Panc1 (cell line): ENCODE data around the gene CC2D1A. TPM values are rescaled to one million over a fixed set of nuclear protein-coding genes. Genes with fewer than 3 reads are reported as not detected.

Source experiments
- ATAC-seq: fragments of 200-7000 bp; cut with Tn5 transposase; 2 replicates; pipeline ENCODE4 v1.9.1; 2020; ENCODE audit warnings: mild to moderate bottlenecking, moderate library complexity
- BruUV-seq: library from RNA; stranded (reverse); fragments of 400-500 nt; replicated peaks from 2 replicates; lab custom pipeline; 2021; lab: Mats Ljungman, UMichigan
- CTCF ChIA-PET: fragments of 300-600 bp; sonication (Branson Sonifier 250); formaldehyde crosslinking; loops from one replicate; lab custom pipeline; 2022; ENCODE audit warnings: antibody characterized with exemption; lab: Charles Lee
- POLR2A ChIA-PET: fragments of 300-600 bp; sonication (Branson Sonifier 250); formaldehyde crosslinking; loops from one replicate; lab custom pipeline; 2022; ENCODE audit warnings: antibody characterized with exemption; lab: Charles Lee
- DNase-seq: peaks from one replicate; pipeline ENCODE4 v3.0.0-alpha.2; 2010; ENCODE audit warnings: low read depth, low spot score
- H3K27ac ChIP-seq: 2 replicates; pipeline ENCODE4 v1.5.1; 2011; ENCODE audit warnings: mild to moderate bottlenecking, low read length, inconsistent platforms
- H3K27me3 ChIP-seq: fragments of 200-500 bp; sonication (Bioruptor generic); 2 replicates; pipeline ENCODE4 v1.6.0; 2014; ENCODE audit warnings: low read length, inconsistent platforms; ENCODE audit not compliant: control insufficient read depth, insufficient read depth
- H3K36me3 ChIP-seq: fragments of 200-500 bp; sonication (Bioruptor generic); 2 replicates; pipeline ENCODE4 v1.5.1; 2014; ENCODE audit warnings: inconsistent platforms, mild to moderate bottlenecking, low read length, moderate library complexity; ENCODE audit not compliant: control insufficient read depth, insufficient read depth
- H3K4me1 ChIP-seq: 2 replicates; pipeline ENCODE4 v1.5.1; 2011; ENCODE audit warnings: inconsistent platforms, mild to moderate bottlenecking, low read length, moderate library complexity; ENCODE audit not compliant: control insufficient read depth, insufficient read depth
- H3K4me3 ChIP-seq, 2 experiments: 2 replicates each; pipeline ENCODE4 v1.5.1; 2011 to 2012; ENCODE audit warnings: low read depth in 2 of 2, low read length in 2 of 2, mild to moderate bottlenecking in 2 of 2, inconsistent platforms in 1 of 2, moderate library complexity in 1 of 2
- H3K9me3 ChIP-seq: fragments of 200-500 bp; sonication (Bioruptor generic); 2 replicates; pipeline ENCODE4 v1.5.1; 2014; ENCODE audit warnings: low read depth, mild to moderate bottlenecking, inconsistent platforms, low read length, moderate library complexity; ENCODE audit not compliant: control insufficient read depth, insufficient read depth
- POLR2AphosphoS5 ChIP-seq: IDR thresholded peaks from 2 replicates; pipeline ENCODE4 v1.6.1; 2012; ENCODE audit warnings: mild to moderate bottlenecking, low read depth, low read length, moderate library complexity
- SIN3A ChIP-seq: IDR thresholded peaks from 2 replicates; pipeline ENCODE4 v1.6.1; 2012; ENCODE audit warnings: low read depth, mild to moderate bottlenecking, low read length, moderate library complexity, borderline replicate concordance; ENCODE audit not compliant: insufficient read depth
- TCF7L2 ChIP-seq: IDR thresholded peaks from 2 replicates; pipeline ENCODE4 v1.6.1; 2011; ENCODE audit warnings: mild to moderate bottlenecking, low read depth, low read length, inconsistent platforms
- in situ Hi-C: cut with HindIII; loops from 2 replicates; pipeline ENCODE4 v1.10.0; 2016; ENCODE audit warnings: low sequenced_read_pairs, low pct_unique_long_range_greater_than_20kb
- intact Hi-C: fragments of 100-400 bp; cut with micrococcal nuclease; formaldehyde crosslinking; loops from one replicate; pipeline ENCODE4 v1.10.0; 2022; ENCODE audit not compliant: unreplicated experiment
- total RNA-seq: library from RNA; stranded (reverse); gene quantifications from one replicate; pipeline ENCODE4 v1.2.1, GENCODE V29; 2021; ENCODE audit not compliant: unreplicated experiment
- TF ChIP-seq, protein P1 (sequence below): fragments of 450-650 bp; IDR thresholded peaks from 2 replicates; pipeline ENCODE4 v1.5.1; 2017; ENCODE audit warnings: mild to moderate bottlenecking
- TF ChIP-seq, protein P2 (sequence below), 2 experiments: IDR thresholded peaks; 2 replicates each; pipeline ENCODE4 v1.6.1; 2011 to 2012; ENCODE audit warnings: low read depth in 2 of 2, control low read depth in 1 of 2, low read length in 1 of 2, mild to moderate bottlenecking in 1 of 2, moderate library complexity in 1 of 2; ENCODE audit not compliant: insufficient read depth in 1 of 2

CC2D1A gene
- total RNA-seq, 1 experiment from 2014 or later: 28.0 TPM

DNA sequence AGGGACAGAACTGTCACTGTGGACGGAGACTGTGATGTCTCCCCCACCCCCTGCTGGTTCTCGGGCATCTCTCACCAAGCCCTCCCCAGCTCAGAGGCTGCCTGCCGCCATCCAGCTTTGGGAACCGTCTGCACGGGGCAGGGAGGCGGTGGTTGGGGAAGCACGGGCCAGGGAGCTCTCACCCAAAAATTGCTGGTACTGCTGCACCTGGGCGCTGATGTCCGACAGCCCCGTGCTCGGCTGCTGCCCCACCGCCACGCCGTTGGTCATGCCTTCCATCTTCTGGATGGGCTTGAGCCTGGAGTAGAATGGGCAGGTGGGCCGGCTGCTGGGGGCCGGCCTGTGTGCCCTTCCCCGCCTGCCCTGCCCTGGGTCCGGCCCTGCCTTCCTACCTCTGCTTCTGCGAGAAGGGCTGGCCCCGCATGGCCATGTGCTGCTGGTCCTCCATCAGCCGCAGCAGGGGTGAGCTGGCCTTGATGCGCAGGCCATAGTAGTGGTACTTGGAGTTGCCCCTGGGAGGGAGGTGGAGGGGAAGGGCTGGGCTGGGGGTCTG is 62.5 kb downstream of the CC2D1A start:
- ChIA-PET POLR2A (no interaction called here), CTCF (no interaction called here)
- no TSS peak for BruUV-seq
- Histone ChIP-seq H3K9me3 (no peaks in the 10 kb centered on the region), H3K27ac (no peak overlapping the region), H3K4me1 (no peaks in the 10 kb centered on the region), H3K36me3 (no peaks in the 10 kb centered on the region), H3K27me3 (no peaks in the 10 kb centered on the region), H3K4me3 (no peak overlapping the region)
- intact Hi-C loops (no loop called here), in situ Hi-C loops (no loop called here)
- no peak for TF ChIP-seq POLR2AphosphoS5
- DNase-seq (no peak), ATAC-seq (no peak)

DNA sequence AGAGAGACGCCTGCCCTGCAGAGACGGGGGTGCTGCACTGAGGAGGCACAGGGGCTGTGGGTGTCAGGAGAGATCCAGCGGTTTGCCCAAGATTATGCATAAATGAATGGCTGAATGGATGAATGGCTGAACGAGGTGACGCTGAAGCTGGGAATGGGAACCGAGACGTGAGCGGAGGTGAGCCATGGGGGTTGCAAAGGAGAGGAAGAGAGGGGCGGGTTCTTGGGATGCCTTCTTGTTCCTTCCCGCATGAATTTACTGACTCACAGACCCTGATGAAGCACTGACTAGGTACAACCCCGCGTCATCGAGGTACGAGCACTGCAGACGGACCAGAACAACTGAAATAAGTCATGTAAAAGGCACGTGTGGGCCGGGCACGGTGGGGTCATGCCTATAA is 63.0 kb downstream of the CC2D1A start:
- CTCF ChIA-PET: no interaction called here
- Histone ChIP-seq H3K4me3 (no peak overlapping the region), H3K27me3 (no peaks in the 10 kb centered on the region), H3K36me3 (no peaks in the 10 kb centered on the region), H3K27ac (no peak overlapping the region), H3K9me3 (no peaks in the 10 kb centered on the region), H3K4me1 (no peaks in the 10 kb centered on the region)
- DNase-seq (no peak), ATAC-seq (no peak)
- POLR2A ChIA-PET: no interaction called here
- TF ChIP-seq SIN3A: no peak
- TF ChIP-seq TCF7L2: no peak
- TF ChIP-seq, protein P1, sequence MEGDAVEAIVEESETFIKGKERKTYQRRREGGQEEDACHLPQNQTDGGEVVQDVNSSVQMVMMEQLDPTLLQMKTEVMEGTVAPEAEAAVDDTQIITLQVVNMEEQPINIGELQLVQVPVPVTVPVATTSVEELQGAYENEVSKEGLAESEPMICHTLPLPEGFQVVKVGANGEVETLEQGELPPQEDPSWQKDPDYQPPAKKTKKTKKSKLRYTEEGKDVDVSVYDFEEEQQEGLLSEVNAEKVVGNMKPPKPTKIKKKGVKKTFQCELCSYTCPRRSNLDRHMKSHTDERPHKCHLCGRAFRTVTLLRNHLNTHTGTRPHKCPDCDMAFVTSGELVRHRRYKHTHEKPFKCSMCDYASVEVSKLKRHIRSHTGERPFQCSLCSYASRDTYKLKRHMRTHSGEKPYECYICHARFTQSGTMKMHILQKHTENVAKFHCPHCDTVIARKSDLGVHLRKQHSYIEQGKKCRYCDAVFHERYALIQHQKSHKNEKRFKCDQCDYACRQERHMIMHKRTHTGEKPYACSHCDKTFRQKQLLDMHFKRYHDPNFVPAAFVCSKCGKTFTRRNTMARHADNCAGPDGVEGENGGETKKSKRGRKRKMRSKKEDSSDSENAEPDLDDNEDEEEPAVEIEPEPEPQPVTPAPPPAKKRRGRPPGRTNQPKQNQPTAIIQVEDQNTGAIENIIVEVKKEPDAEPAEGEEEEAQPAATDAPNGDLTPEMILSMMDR: no peak
- TF ChIP-seq POLR2AphosphoS5: no peak
- TF ChIP-seq, protein P2, sequence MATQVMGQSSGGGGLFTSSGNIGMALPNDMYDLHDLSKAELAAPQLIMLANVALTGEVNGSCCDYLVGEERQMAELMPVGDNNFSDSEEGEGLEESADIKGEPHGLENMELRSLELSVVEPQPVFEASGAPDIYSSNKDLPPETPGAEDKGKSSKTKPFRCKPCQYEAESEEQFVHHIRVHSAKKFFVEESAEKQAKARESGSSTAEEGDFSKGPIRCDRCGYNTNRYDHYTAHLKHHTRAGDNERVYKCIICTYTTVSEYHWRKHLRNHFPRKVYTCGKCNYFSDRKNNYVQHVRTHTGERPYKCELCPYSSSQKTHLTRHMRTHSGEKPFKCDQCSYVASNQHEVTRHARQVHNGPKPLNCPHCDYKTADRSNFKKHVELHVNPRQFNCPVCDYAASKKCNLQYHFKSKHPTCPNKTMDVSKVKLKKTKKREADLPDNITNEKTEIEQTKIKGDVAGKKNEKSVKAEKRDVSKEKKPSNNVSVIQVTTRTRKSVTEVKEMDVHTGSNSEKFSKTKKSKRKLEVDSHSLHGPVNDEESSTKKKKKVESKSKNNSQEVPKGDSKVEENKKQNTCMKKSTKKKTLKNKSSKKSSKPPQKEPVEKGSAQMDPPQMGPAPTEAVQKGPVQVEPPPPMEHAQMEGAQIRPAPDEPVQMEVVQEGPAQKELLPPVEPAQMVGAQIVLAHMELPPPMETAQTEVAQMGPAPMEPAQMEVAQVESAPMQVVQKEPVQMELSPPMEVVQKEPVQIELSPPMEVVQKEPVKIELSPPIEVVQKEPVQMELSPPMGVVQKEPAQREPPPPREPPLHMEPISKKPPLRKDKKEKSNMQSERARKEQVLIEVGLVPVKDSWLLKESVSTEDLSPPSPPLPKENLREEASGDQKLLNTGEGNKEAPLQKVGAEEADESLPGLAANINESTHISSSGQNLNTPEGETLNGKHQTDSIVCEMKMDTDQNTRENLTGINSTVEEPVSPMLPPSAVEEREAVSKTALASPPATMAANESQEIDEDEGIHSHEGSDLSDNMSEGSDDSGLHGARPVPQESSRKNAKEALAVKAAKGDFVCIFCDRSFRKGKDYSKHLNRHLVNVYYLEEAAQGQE (IDR thresholded peaks at IDR 0.05; ENCODE audit: insufficient read depth in 1 of 2, low read depth in 2 of 2, low read length in 1 of 2): no peak
- BruUV-seq: no TSS peak
- intact Hi-C loops (no loop called here), in situ Hi-C loops (no loop called here)

DNA sequence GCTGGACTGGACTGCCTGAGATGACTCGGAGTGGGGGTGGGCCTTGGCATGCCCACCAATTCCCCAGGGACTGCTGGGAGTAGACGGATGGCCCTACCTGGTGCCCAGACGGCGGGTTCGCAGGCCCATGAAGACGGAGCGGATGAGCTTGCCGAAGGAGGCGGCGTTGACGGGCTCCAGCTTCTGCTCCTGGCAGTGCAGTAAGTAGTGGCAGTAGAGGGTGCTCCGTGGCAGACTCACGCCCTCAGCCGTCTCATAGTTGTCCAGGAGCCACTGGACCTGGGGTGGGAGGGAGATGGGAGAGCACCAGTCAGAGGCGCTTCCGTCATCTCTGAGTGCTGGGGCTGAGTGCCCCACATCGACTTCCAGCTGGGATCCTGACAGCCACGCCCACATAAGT is 63.9 kb downstream of the CC2D1A start:
- H3K27ac ChIP-seq: no peak overlapping the region
- TF ChIP-seq TCF7L2 (no peak), SIN3A (no peak), POLR2AphosphoS5 (no peak)
- TF ChIP-seq, protein P2 (IDR thresholded peaks at IDR 0.05; ENCODE audit: insufficient read depth in 1 of 2, low read depth in 2 of 2, low read length in 1 of 2): no peak
- TF ChIP-seq, protein P1: no peak
- DNase-seq (no peak), ATAC-seq (no peak)
- intact Hi-C loops (no loop called here), in situ Hi-C loops (no loop called here)
- H3K9me3 ChIP-seq: no peaks in the 10 kb centered on the region
- ChIA-PET CTCF (no interaction called here), POLR2A (no interaction called here)
- no peaks in the 10 kb centered on the region for H3K36me3 ChIP-seq
- H3K4me3 ChIP-seq: no peak overlapping the region
- no TSS peak for BruUV-seq
- H3K27me3 ChIP-seq: no peaks in the 10 kb centered on the region
- H3K4me1 ChIP-seq: no peaks in the 10 kb centered on the region
